SK-N-MC (cell line): ENCODE results near the gene SIVA1.

Experiments used
- EZH2 ChIP-seq: fragments of 200-600 bp; sonication (generic); IDR thresholded peaks from one replicate; pipeline ENCODE4 v1.6.1; 2017; ENCODE audit warnings: antibody characterized with exemption
- FOXP2 ChIP-seq: optimal IDR thresholded peaks from 2 replicates; pipeline ENCODE3; 2011; ENCODE audit warnings: mild to moderate bottlenecking, moderate library complexity; ENCODE audit not compliant: insufficient read depth; ENCODE audit errors: extremely low read length, control extremely low read depth
- POLR2AphosphoS5 ChIP-seq: IDR thresholded peaks from 2 replicates; pipeline ENCODE4 v1.6.1; 2012; ENCODE audit warnings: mild to moderate bottlenecking, low read depth, low read length, borderline replicate concordance

- TF ChIP-seq FOXP2: no peak
- TF ChIP-seq POLR2AphosphoS5: no peak
- TF ChIP-seq EZH2: no peak
These were observed 9.2 kb upstream of the SIVA1 start for GRCh38 chr14:104743461-104744380.
